Thyroid gland (tissue), 4 donors: ENCODE data around the gene NCAPG. TPM values are rescaled to one million over a fixed set of nuclear protein-coding genes. Genes with fewer than 3 reads are reported as not detected.

Experiments used
- DNase-seq, 2 donors: peaks; one replicate each; pipeline ENCODE4 v3.0.0-alpha.2; 2019
- H3K27ac ChIP-seq, 3 donors: fragments of 200-600 bp; sonication (generic); 1 replicate in 2 of 3; 2 replicates in 1 of 3; pipeline ENCODE4 v1.5.1; 2016 to 2019; ENCODE audit warnings: mild to moderate bottlenecking in 1 of 3, moderate library complexity in 1 of 3
- H3K27me3 ChIP-seq: fragments of 200-600 bp; sonication (generic); one replicate; pipeline ENCODE4 v1.5.1; 2019
- H3K36me3 ChIP-seq, 2 donors: fragments of 200-600 bp; sonication (generic); one replicate each; pipeline ENCODE4 v1.5.1; 2016 to 2019
- H3K4me1 ChIP-seq, 2 donors: fragments of 200-600 bp; sonication (generic); one replicate each; pipeline ENCODE4 v1.5.1; 2017 to 2019
- H3K4me3 ChIP-seq, 3 donors: fragments of 200-600 bp; sonication (generic); replicated peaks in 1 of 3; 1 replicate in 2 of 3; 2 replicates in 1 of 3; pipeline ENCODE4 v1.5.1; 2016; ENCODE audit warnings: mild to moderate bottlenecking in 1 of 3
- H3K9me3 ChIP-seq: fragments of 200-600 bp; sonication (generic); one replicate; pipeline ENCODE4 v1.5.1; 2017
- CTCF ChIP-seq, 6 experiments: fragments of 200-600 bp in 3 of 6; fragments of 450-650 bp in 3 of 6; sonication (generic) in 3 of 6; IDR thresholded peaks; one replicate each; pipeline ENCODE4 v1.5.1; 2016 to 2019; ENCODE audit warnings: antibody characterized with exemption in 6 of 6, mild to moderate bottlenecking in 2 of 6, inconsistent platforms in 1 of 6, moderate library complexity in 1 of 6
- POLR2A ChIP-seq, 2 donors: fragments of 450-650 bp; IDR thresholded peaks; one replicate each; pipeline ENCODE4 v1.6.1; 2017; ENCODE audit warnings: antibody characterized with exemption in 2 of 2, mild to moderate bottlenecking in 2 of 2, moderate library complexity in 1 of 2
- WGBS, 2 donors: methylation state at CpG; one replicate each; pipeline ENCODE4 v1.1.5; 2017; 5-methylcytosine and 5-hydroxymethylcytosine counted together
- intact Hi-C: fragments of 100-400 bp; cut with DNase I; formaldehyde crosslinking; loops from one replicate; pipeline ENCODE4 v1.15.1; 2023
- total RNA-seq, 4 donors: library from RNA; depleted of rRNA; stranded (reverse); fragments of >200 nt; gene quantifications; one replicate each; pipeline ENCODE4 v1.2.3, GENCODE V29; 2016

The NCAPG gene
- total RNA-seq, 4 donors from 2014 or later, result 0.56 to 1.3 (median 0.92) TPM; not detected in 1

GRCh38 chr4:17794730-17795129, 16.0 kb upstream of the NCAPG start:
- Histone ChIP-seq H3K36me3 (peaks cover 0 to 7% of the 10 kb centered on the region in 2 donors), H3K27me3 (no peaks in the 10 kb centered on the region), H3K27ac (no peak overlapping the region), H3K4me3 (no peak overlapping the region), H3K9me3 (no peaks in the 10 kb centered on the region), H3K4me1 (no peaks in the 10 kb centered on the region)
- DNase-seq, result no peak
- intact Hi-C loops, result no loop called here
- 58 to 63% methylated on average over 1 of the region's 1 CpG for WGBS, 2 donors
- TF ChIP-seq POLR2A (IDR thresholded peaks at IDR 0.05), result no peak
- TF ChIP-seq CTCF (IDR thresholded peaks at IDR 0.05), result no peak

- Histone ChIP-seq H3K27me3 (no peaks in the 10 kb centered on the region), H3K27ac (no peak overlapping the region), H3K36me3 (peaks cover 5 to 7% of the 10 kb centered on the region in 2 donors), H3K4me3 (no peak overlapping the region), H3K4me1 (no peaks in the 10 kb centered on the region), H3K9me3 (no peaks in the 10 kb centered on the region)
- intact Hi-C loops, result no loop called here
- WGBS, 2 donors, result 93 to 100% methylated on average over 1 of the region's 1 CpG
- TF ChIP-seq POLR2A (IDR thresholded peaks at IDR 0.05), result no peak
- no peak for TF ChIP-seq CTCF (IDR thresholded peaks at IDR 0.05)
- no peak for DNase-seq
Measured at GRCh38 chr4:17797808-17798207, 13.0 kb upstream of the NCAPG start.

GRCh38 chr4:17805580-17806155, 5.1 kb upstream of the NCAPG start:
- Histone ChIP-seq H3K27ac (no peak overlapping the region), H3K9me3 (no peaks in the 10 kb centered on the region), H3K4me3 (no peak overlapping the region), H3K4me1 (peaks cover 20 to 24% of the 10 kb centered on the region in 2 donors), H3K36me3 (peaks cover 15 to 17% of the 10 kb centered on the region in 2 donors), H3K27me3 (no peaks in the 10 kb centered on the region)
- TF ChIP-seq POLR2A (IDR thresholded peaks at IDR 0.05) (no peak), CTCF (IDR thresholded peaks at IDR 0.05) (no peak)
- WGBS, 2 donors, result 88 to 89% methylated on average over 3 of the region's 3 CpGs
- intact Hi-C loops, result loop anchor here (10.0 kb wide), 1 partner anchor 219 kb away; the partner anchor contains the start of gene LCORL
- DNase-seq, result no peak

- WGBS, 2 donors, result 69 to 72% methylated on average over 6 of the region's 6 CpGs
- no peak for TF ChIP-seq CTCF (IDR thresholded peaks at IDR 0.05)
- TF ChIP-seq POLR2A (IDR thresholded peaks at IDR 0.05), result no peak
- no peak overlapping the region for H3K27ac ChIP-seq
- intact Hi-C loops, result loop anchor here (10.0 kb wide), 1 partner anchor 217 kb away; the partner anchor contains the start of gene LCORL
- H3K4me3 ChIP-seq, result no peak overlapping the region
- peaks cover 15 to 17% of the 10 kb centered on the region in 2 donors for H3K36me3 ChIP-seq
- H3K4me1 ChIP-seq, result peaks cover 26 to 30% of the 10 kb centered on the region in 2 donors
- H3K9me3 ChIP-seq, result no peaks in the 10 kb centered on the region
- no peaks in the 10 kb centered on the region for H3K27me3 ChIP-seq
- no peak for DNase-seq
Measured at GRCh38 chr4:17807446-17807845, 3.3 kb upstream of the NCAPG start.

- peak overlapping the region; percentile 92 to 97 (median 96) for H3K27ac ChIP-seq
- peaks cover 26 to 30% of the 10 kb centered on the region in 2 donors for H3K4me1 ChIP-seq
- 2 to 3% methylated on average over 7 of the region's 7 CpGs for WGBS, 2 donors
Measured at GRCh38 chr4:17809667-17810066, 1.1 kb upstream of the NCAPG start.

More at GRCh38 chr4:17809667-17810066, 1.1 kb upstream of the NCAPG start:
- no peak for DNase-seq
- Histone ChIP-seq H3K27me3 (no peaks in the 10 kb centered on the region), H3K4me3 (peak overlapping the region in 2 of 3 donors; percentile 63 to 97), H3K9me3 (no peaks in the 10 kb centered on the region), H3K36me3 (no peaks in the 10 kb centered on the region)
- TF ChIP-seq POLR2A (IDR thresholded peaks at IDR 0.05) (no peak), CTCF (IDR thresholded peaks at IDR 0.05) (no peak)
- intact Hi-C loops, result loop anchor here (10.0 kb wide), 2 partner anchors 215 to 785 kb away; partner anchors contain the start of gene LCORL
